H1 (cell line): ENCODE results near the gene MPLKIP. TPM values are rescaled to one million over a fixed set of nuclear protein-coding genes. Genes with fewer than 3 reads are reported as not detected.

ENCODE experiments used
- CTCF ChIA-PET: fragments of 300-600 bp; sonication (Branson Sonifier 250); formaldehyde crosslinking; loops from one replicate; lab custom pipeline; 2021; ENCODE audit not compliant: partially characterized antibody; lab: Charles Lee
- POLR2A ChIA-PET: fragments of 300-600 bp; sonication (Branson Sonifier 250); formaldehyde crosslinking; loops from one replicate; lab custom pipeline; 2021; ENCODE audit warnings: inconsistent platforms; ENCODE audit not compliant: partially characterized antibody; lab: Charles Lee
- DNase-seq, 2 experiments: peaks; one replicate each; pipeline versions ENCODE4 v3.0.0 to v3.0.0-alpha.2; 2010 to 2022; ENCODE audit warnings: low spot score in 2 of 2, low read depth in 1 of 2, mixed read lengths in 1 of 2
- FAIRE-seq: peaks from 2 replicates; lab custom pipeline; 2011; peaks lifted over from hg19 to GRCh38; lab: Jason Lieb, UNC
- H2AFZ ChIP-seq: 2 replicates; pipeline ENCODE4 v1.8.1; 2012; ENCODE audit warnings: low read length, inconsistent platforms
- H2AK5ac ChIP-seq: 2 replicates; pipeline ENCODE4 v1.6.1; 2013; ENCODE audit warnings: low read depth, low read length
- H2BK120ac ChIP-seq: replicated peaks from 2 replicates; pipeline ENCODE3; 2013; ENCODE audit warnings: low read depth, low read length, inconsistent platforms
- H2BK12ac ChIP-seq: 2 replicates; pipeline ENCODE4 v1.6.1; 2013; ENCODE audit warnings: low read depth, low read length
- H2BK15ac ChIP-seq: 2 replicates; pipeline ENCODE4 v1.6.1; 2013; ENCODE audit warnings: low read length
- H2BK20ac ChIP-seq: 2 replicates; pipeline ENCODE4 v1.6.1; 2013; ENCODE audit warnings: low read length
- H2BK5ac ChIP-seq: 2 replicates; pipeline ENCODE4 v1.6.1; 2013; ENCODE audit warnings: low read depth, low read length
- H3K14ac ChIP-seq: 2 replicates; pipeline ENCODE4 v1.6.1; 2013; ENCODE audit warnings: inconsistent platforms; ENCODE audit not compliant: insufficient read length
- H3K18ac ChIP-seq: 2 replicates; pipeline ENCODE4 v1.6.1; 2013; ENCODE audit warnings: low read length; ENCODE audit errors: extremely low read depth
- H3K23ac ChIP-seq: 2 replicates; pipeline ENCODE4 v1.6.1; 2013; ENCODE audit warnings: inconsistent platforms; ENCODE audit not compliant: insufficient read length
- H3K23me2 ChIP-seq: 2 replicates; pipeline ENCODE4 v1.6.1; 2013; ENCODE audit warnings: low read depth, low read length
- H3K27ac ChIP-seq: 2 replicates; pipeline ENCODE4 v1.6.1; 2011; ENCODE audit warnings: low read depth, low read length, inconsistent platforms
- H3K27me3 ChIP-seq, 4 experiments: replicated peaks in 1 of 4; 1 replicate in 1 of 4; 2 replicates in 3 of 4; pipeline versions ENCODE4 v1.6.1 to v1.8.1; 2011 to 2013; ENCODE audit warnings: low read length in 3 of 4, mild to moderate bottlenecking in 3 of 4, inconsistent platforms in 2 of 4, mixed read lengths in 2 of 4, moderate library complexity in 1 of 4; ENCODE audit not compliant: control insufficient read depth in 3 of 4, insufficient read depth in 3 of 4; ENCODE audit errors: extremely low read depth in 1 of 4
- H3K36me3 ChIP-seq, 4 experiments: 2 replicates each; pipeline versions ENCODE4 v1.6.1 to v1.8.1; 2011 to 2013; ENCODE audit warnings: mild to moderate bottlenecking in 4 of 4, low read length in 3 of 4, moderate library complexity in 2 of 4, control low read depth in 1 of 4, inconsistent platforms in 1 of 4; ENCODE audit not compliant: insufficient read depth in 4 of 4, control insufficient read depth in 2 of 4
- H3K4ac ChIP-seq: replicated peaks from 2 replicates; pipeline ENCODE3; 2013; ENCODE audit warnings: low read length, low read depth, mixed read lengths, inconsistent platforms; ENCODE audit not compliant: insufficient read length
- H3K4me1 ChIP-seq, 4 experiments: replicated peaks in 1 of 4; 1 replicate in 1 of 4; 2 replicates in 3 of 4; pipeline versions ENCODE4 v1.6.1 to v1.8.1; 2011 to 2013; ENCODE audit warnings: low read length in 3 of 4, inconsistent platforms in 2 of 4, mixed read lengths in 1 of 4; ENCODE audit not compliant: insufficient read depth in 4 of 4, control insufficient read depth in 3 of 4
- H3K4me2 ChIP-seq, 2 experiments: 2 replicates each; pipeline versions ENCODE4 v1.6.1 to v1.8.1; 2011 to 2013; ENCODE audit warnings: low read depth in 2 of 2, low read length in 2 of 2, control low read depth in 1 of 2, inconsistent platforms in 1 of 2, mild to moderate bottlenecking in 1 of 2; ENCODE audit not compliant: insufficient read depth in 1 of 2
- H3K4me3 ChIP-seq, 4 experiments: fragments of 200-600, 300-600 bp in 1 of 4; sonication (generic), shearing (Covaris generic), sonication (Bioruptor Twin) in 1 of 4; 2 replicates each; pipeline versions ENCODE4 v1.5.1 to v1.8.1; 2011 to 2016; ENCODE audit warnings: low read length in 4 of 4, low read depth in 3 of 4, control low read depth in 2 of 4, inconsistent platforms in 2 of 4, mild to moderate bottlenecking in 2 of 4, mixed read lengths in 1 of 4, moderate library complexity in 1 of 4; ENCODE audit not compliant: insufficient read depth in 2 of 4; ENCODE audit errors: extremely low read depth in 1 of 4
- H3K56ac ChIP-seq: replicated peaks from 2 replicates; pipeline ENCODE3; 2013; ENCODE audit warnings: low read depth, mild to moderate bottlenecking, mixed read lengths, low read length, inconsistent platforms; ENCODE audit not compliant: insufficient read length
- H3K79me1 ChIP-seq: 2 replicates; pipeline ENCODE4 v1.6.1; 2013; ENCODE audit warnings: low read depth, low read length, control low read depth
- H3K79me2 ChIP-seq, 2 experiments: 2 replicates each; pipeline versions ENCODE4 v1.6.1 to v1.8.1; 2012 to 2013; ENCODE audit warnings: low read length in 2 of 2, mild to moderate bottlenecking in 2 of 2, inconsistent platforms in 1 of 2; ENCODE audit not compliant: insufficient read depth in 2 of 2, control insufficient read depth in 1 of 2
- H3K9ac ChIP-seq, 4 experiments: replicated peaks in 1 of 4; 1 replicate in 1 of 4; 2 replicates in 3 of 4; pipeline versions ENCODE4 v1.6.1 to v1.8.1; 2011 to 2013; ENCODE audit warnings: low read depth in 3 of 4, low read length in 3 of 4, control low read depth in 2 of 4, mild to moderate bottlenecking in 2 of 4, moderate library complexity in 2 of 4, inconsistent platforms in 1 of 4; ENCODE audit errors: extremely low read depth in 1 of 4
- H3K9me3 ChIP-seq, 2 experiments: 2 replicates each; pipeline versions ENCODE4 v1.6.1 to v1.8.1; 2012 to 2013; ENCODE audit warnings: mild to moderate bottlenecking in 2 of 2, moderate library complexity in 2 of 2, control low read depth in 1 of 2, inconsistent platforms in 1 of 2, low read depth in 1 of 2, low read length in 1 of 2, mixed read lengths in 1 of 2; ENCODE audit not compliant: insufficient read depth in 2 of 2
- H4K20me1 ChIP-seq, 2 experiments: replicated peaks in 1 of 2; 2 replicates each; pipeline versions ENCODE3 to v1.8.1; 2011 to 2013; ENCODE audit warnings: inconsistent platforms in 2 of 2, low read length in 2 of 2, mild to moderate bottlenecking in 1 of 2; ENCODE audit not compliant: insufficient read depth in 2 of 2, control insufficient read depth in 1 of 2
- H4K5ac ChIP-seq: 2 replicates; pipeline ENCODE4 v1.6.1; 2013; ENCODE audit warnings: low read length, low read depth, mixed read lengths, inconsistent platforms; ENCODE audit not compliant: insufficient read length
- H4K8ac ChIP-seq: 2 replicates; pipeline ENCODE4 v1.8.0; 2013; ENCODE audit warnings: mild to moderate bottlenecking, moderate library complexity, low read length, inconsistent platforms; ENCODE audit not compliant: insufficient read depth; ENCODE audit errors: extremely low read depth
- H4K91ac ChIP-seq: replicated peaks from 2 replicates; pipeline ENCODE3; 2013; ENCODE audit warnings: low read length, mixed read lengths, inconsistent platforms; ENCODE audit not compliant: insufficient read length
- BRCA1 ChIP-seq: IDR thresholded peaks from 2 replicates; pipeline ENCODE4 v1.6.1; 2012; ENCODE audit warnings: low read depth, low read length, improper control_type of control experiment
- CEBPB ChIP-seq: IDR thresholded peaks from 2 replicates; pipeline ENCODE4 v1.6.1; 2012; ENCODE audit warnings: low read depth, low read length
- CHD1 ChIP-seq: IDR thresholded peaks from 2 replicates; pipeline ENCODE4 v1.6.1; 2012; ENCODE audit warnings: low read depth, low read length, improper control_type of control experiment
- E2F6 ChIP-seq: IDR thresholded peaks from 2 replicates; pipeline ENCODE4 v1.6.1; 2012; ENCODE audit warnings: inconsistent platforms
- FOSL1 ChIP-seq: IDR thresholded peaks from 2 replicates; pipeline ENCODE4 v1.6.1; 2011; ENCODE audit warnings: mild to moderate bottlenecking, low read depth, low read length, moderate library complexity; ENCODE audit not compliant: insufficient read depth
- GTF2F1 ChIP-seq: IDR thresholded peaks from 2 replicates; pipeline ENCODE4 v1.6.1; 2012; ENCODE audit warnings: low read depth, low read length, improper control_type of control experiment, borderline replicate concordance
- KDM1A ChIP-seq: fragments of 200-600, 300-600 bp; sonication (generic); IDR thresholded peaks from 2 replicates; pipeline ENCODE4 v1.7.1; 2016; ENCODE audit warnings: mild to moderate bottlenecking, low read length, borderline replicate concordance
- MAX ChIP-seq: IDR thresholded peaks from 2 replicates; pipeline ENCODE4 v1.6.1; 2012; ENCODE audit warnings: inconsistent platforms
- POLR2A ChIP-seq, 2 experiments: IDR thresholded peaks; 1 replicate in 1 of 2; 2 replicates in 1 of 2; pipeline ENCODE4 v1.6.1; 2011; ENCODE audit warnings: low read depth in 2 of 2, low read length in 2 of 2, mild to moderate bottlenecking in 2 of 2; ENCODE audit errors: control extremely low read depth in 1 of 2
- RFX5 ChIP-seq: IDR thresholded peaks from 2 replicates; pipeline ENCODE4 v1.6.1; 2011; ENCODE audit warnings: low read depth, low read length, improper control_type of control experiment, borderline replicate concordance
- SP1 ChIP-seq: IDR thresholded peaks from 2 replicates; pipeline ENCODE4 v1.6.1; 2011; ENCODE audit warnings: low read depth, low read length
- SP2 ChIP-seq: IDR thresholded peaks from 2 replicates; pipeline ENCODE4 v1.6.1; 2012; ENCODE audit warnings: mild to moderate bottlenecking, low read length, inconsistent platforms
- SRF ChIP-seq: IDR thresholded peaks from 2 replicates; pipeline ENCODE4 v1.6.1; 2011; ENCODE audit warnings: mild to moderate bottlenecking, low read depth, low read length, moderate library complexity
- YY1 ChIP-seq: IDR thresholded peaks from 2 replicates; pipeline ENCODE4 v1.6.1; 2011; ENCODE audit warnings: low read depth, mild to moderate bottlenecking, low read length
- ZNF274 ChIP-seq: IDR thresholded peaks from 2 replicates; pipeline ENCODE4 v1.7.0; 2012; ENCODE audit warnings: low read length, borderline replicate concordance; ENCODE audit errors: extremely low read depth
- WGBS, 2 experiments: shearing (Covaris generic) in 1 of 2; methylation state at CpG; one replicate each; pipeline versions ENCODE4 v1.1.6 to v1.1.7; 2013 to 2015; ENCODE audit warnings: low lambda C conversion rate in 2 of 2, mixed read lengths in 2 of 2, inconsistent platforms in 1 of 2, low coverage in 1 of 2, missing lambda C conversion rate in 1 of 2; ENCODE audit not compliant: insufficient replicate concordance in 2 of 2, insufficient coverage in 1 of 2, insufficient read length in 1 of 2; ENCODE audit errors: extremely low coverage in 1 of 2, missing lambda C conversion rate in 1 of 2; 5-methylcytosine and 5-hydroxymethylcytosine counted together
- polyA plus RNA-seq, 7 experiments: library from polyadenylated mRNA; depleted of rRNA in 3 of 7; stranded (reverse) in 5 of 7; unstranded in 2 of 7; fragments of >200 nt in 5 of 7; fragments of 200-250 nt in 2 of 7; gene quantifications; 1 replicate in 5 of 7; 2 replicates in 1 of 7; 4 replicates in 1 of 7; pipeline versions ENCODE4 v1.2.1 to v1.2.3, GENCODE V29; 2011 to 2013; ENCODE audit warnings: missing spikeins in 2 of 7, mixed read lengths in 2 of 7
- total RNA-seq: library from RNA; stranded (reverse); fragmentation: NEBNext Ultra II Directional; extraction: Animal tissue kit (Norgen Biotek cat#: 25700); gene quantifications from 2 replicates; pipeline ENCODE4 v1.2.1, GENCODE V29; 2021

MPLKIP gene
- total and polyA plus RNA-seq, 2 of the 8 experiments (the other 6 are each of a cell fraction or from before 2014, with no cell fraction given): 57.2 to 73.4 TPM

- Histone ChIP-seq H4K8ac (no peak overlapping the region), H2BK20ac (no peak overlapping the region), H3K56ac (no peak overlapping the region), H3K27me3 (no peaks in the 10 kb centered on the region), H3K18ac (no peak overlapping the region), H3K36me3 (no peaks in the 10 kb centered on the region), H3K23me2 (no peaks in the 10 kb centered on the region), H3K79me2 (no peaks in the 10 kb centered on the region), H3K79me1 (no peaks in the 10 kb centered on the region), H2BK15ac (no peak overlapping the region), H3K9me3 (no peaks in the 10 kb centered on the region), H2BK120ac (no peak overlapping the region), H3K4me1 (no peaks in the 10 kb centered on the region), H4K91ac (no peak overlapping the region), H3K4me2 (no peak overlapping the region), H4K20me1 (no peaks in the 10 kb centered on the region), H3K14ac (no peak overlapping the region), H2AK5ac (no peak overlapping the region), H3K4me3 (no peak overlapping the region), H2BK5ac (no peak overlapping the region), H3K23ac (no peak overlapping the region), H3K4ac (no peak overlapping the region), H4K5ac (no peak overlapping the region), H3K27ac (no peak overlapping the region), H2AFZ (no peak overlapping the region), H3K9ac (no peak overlapping the region), H2BK12ac (no peak overlapping the region)
- FAIRE-seq: no peak
- ChIA-PET POLR2A (no interaction called here), CTCF (no interaction called here)
- DNase-seq: no peak
- WGBS, 2 experiments: 82% methylated on average over 1 of the region's 1 CpG; no CpG with 5 or more reads in 1 of the 2 experiments
- TF ChIP-seq CHD1: no peak
- no peak for TF ChIP-seq POLR2A (IDR thresholded peaks at IDR 0.05; ENCODE audit: control extremely low read depth in 1 of 2, low read depth in 2 of 2, low read length in 2 of 2)
- TF ChIP-seq YY1: no peak
- TF ChIP-seq RFX5: no peak
- no peak for TF ChIP-seq SP1
- no peak for TF ChIP-seq MAX
- TF ChIP-seq FOSL1: no peak
- TF ChIP-seq BRCA1: no peak
- TF ChIP-seq GTF2F1: no peak
- no peak for TF ChIP-seq CEBPB
- no peak for TF ChIP-seq SP2
- TF ChIP-seq SRF: no peak
- TF ChIP-seq E2F6: no peak
- TF ChIP-seq ZNF274: no peak
- TF ChIP-seq KDM1A: no peak
Observed at GRCh38 chr7:40165216-40165615, 30.8 kb upstream of the MPLKIP start.
